CD4-positive, alpha-beta T cell treated with Interferon gamma for 1 hour (primary cell): ENCODE measurements around the gene CFAP221.

Experiments used
- DNase-seq: peaks from one replicate; pipeline ENCODE4 v3.0.0-alpha.2; 2020

The CFAP221 gene

DNA sequence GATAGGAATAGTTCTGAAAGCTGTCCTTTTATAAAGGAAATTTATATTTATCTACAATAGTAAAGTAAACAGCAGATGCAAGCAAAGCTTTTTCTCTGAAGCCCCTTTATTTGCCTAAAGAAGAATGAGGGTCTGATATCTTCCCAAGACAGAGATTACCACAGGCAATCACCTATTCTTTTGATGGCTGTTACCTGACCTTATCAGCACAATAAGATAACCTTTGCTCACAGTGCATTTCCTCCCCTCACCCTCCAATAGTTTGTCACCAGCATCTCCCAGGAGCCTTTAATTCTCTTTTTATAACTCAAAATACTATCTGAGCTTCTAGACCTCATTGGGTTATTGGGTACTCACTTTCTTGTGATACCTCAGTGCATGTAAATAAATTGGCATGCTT, 6.5 kb upstream of the CFAP221 start:
- no peak for DNase-seq

DNA sequence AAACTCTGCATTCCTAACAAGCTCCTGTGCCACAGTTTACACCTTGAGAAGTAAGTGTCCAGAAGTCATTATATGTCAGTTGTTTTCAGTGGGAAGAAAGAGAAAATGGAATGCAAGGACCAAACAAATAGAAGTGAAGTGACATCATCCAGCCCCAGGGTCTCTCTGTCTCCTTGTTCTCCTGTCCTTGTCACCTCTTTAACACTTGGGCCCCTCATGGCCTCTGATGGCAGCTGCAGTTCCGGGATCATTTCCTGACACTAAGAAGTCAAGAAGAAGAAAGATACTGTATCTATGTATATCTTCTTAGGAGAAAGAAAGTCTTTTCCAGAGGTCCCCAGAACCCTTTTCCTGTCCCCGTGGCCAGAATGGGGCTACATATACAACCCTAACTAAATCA, 2.8 kb upstream of the CFAP221 start:
- no peak for DNase-seq

GRCh38 chr2:119544939-119545475, 758 bp downstream of the CFAP221 start:
- no peak for DNase-seq

DNA sequence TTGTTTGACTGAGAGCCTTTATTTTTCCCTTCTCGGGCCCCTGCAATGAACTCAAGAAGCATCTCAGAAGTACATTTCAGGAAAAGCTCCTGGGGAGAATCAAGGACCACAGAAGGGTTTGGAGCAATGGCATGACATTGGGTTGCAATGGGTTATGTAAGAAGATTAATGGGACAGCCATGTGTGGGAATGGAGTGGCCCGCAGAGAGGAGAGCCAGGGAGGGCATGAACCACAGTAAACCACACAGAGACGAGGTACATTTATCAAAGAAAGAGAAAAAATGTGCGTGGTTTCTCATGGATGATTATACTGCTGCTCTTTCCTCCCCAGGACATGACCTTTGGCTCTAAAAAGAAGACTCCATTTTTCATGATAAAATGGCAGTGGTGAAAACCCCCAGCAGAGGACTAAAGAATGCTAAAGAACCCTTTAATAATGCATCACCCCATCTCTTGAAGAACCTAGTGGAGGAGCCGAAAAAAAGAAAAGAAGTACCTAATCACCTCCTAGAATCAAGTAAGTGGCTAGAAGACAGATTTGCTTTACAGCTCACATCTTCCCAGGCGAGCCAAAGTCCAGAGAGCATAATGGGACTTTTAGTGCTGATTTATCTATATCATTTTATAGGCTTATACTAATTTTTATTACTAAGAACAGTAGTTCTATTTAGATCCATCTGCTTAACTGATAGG, 1.7 kb downstream of the CFAP221 start:
- no peak for DNase-seq

DNA sequence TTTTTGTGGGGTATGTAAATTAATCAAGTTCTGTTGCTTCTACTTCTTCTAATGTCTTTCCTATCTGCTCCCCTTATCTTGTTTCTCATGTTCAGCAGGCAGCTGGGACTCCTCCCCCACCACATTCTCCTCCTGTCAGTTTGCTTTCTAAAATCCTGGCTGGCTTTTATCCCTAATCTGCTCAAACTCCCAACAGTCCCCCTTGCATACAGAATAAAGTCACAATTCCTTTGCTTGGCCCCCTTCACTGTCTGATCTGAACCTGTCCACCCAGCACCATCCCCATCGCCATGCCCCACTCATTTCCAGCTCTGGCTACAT, 2.2 kb downstream of the CFAP221 start:
- no peak for DNase-seq

GRCh38 chr2:119548516-119549120, 4.4 kb downstream of the CFAP221 start:
- DNase-seq: no peak

GRCh38 chr2:119549241-119549640, 5.0 kb downstream of the CFAP221 start:
- no peak for DNase-seq

- no peak for DNase-seq
Observed at GRCh38 chr2:119550346-119550745, 6.1 kb downstream of the CFAP221 start.

DNA sequence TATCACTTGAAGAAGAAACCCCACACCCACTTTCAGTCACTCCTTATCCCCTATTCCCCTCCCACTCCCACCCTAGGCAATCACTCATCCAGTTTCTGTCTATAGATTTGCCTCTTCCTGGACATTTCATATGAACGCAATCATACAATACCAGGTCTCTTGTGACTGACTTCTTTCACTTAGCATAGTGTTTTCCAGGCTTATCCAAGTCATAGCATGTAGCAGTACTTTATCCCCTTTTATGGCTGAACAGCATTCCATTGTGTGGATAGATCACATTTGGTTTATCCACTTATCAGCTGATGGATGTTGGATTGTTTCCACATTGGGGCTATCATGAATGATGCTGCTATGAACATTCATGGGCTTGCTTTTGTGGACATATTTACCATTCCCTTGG, 6.6 kb downstream of the CFAP221 start:
- DNase-seq: no peak

GRCh38 chr2:119552902-119553301, 8.7 kb downstream of the CFAP221 start:
- no peak for DNase-seq

GRCh38 chr2:119553687-119554344, 9.6 kb downstream of the CFAP221 start:
- DNase-seq: no peak

GRCh38 chr2:119565481-119565880, 21.2 kb downstream of the CFAP221 start:
- DNase-seq: no peak

GRCh38 chr2:119567292-119567691, 23.0 kb downstream of the CFAP221 start:
- no peak for DNase-seq

DNA sequence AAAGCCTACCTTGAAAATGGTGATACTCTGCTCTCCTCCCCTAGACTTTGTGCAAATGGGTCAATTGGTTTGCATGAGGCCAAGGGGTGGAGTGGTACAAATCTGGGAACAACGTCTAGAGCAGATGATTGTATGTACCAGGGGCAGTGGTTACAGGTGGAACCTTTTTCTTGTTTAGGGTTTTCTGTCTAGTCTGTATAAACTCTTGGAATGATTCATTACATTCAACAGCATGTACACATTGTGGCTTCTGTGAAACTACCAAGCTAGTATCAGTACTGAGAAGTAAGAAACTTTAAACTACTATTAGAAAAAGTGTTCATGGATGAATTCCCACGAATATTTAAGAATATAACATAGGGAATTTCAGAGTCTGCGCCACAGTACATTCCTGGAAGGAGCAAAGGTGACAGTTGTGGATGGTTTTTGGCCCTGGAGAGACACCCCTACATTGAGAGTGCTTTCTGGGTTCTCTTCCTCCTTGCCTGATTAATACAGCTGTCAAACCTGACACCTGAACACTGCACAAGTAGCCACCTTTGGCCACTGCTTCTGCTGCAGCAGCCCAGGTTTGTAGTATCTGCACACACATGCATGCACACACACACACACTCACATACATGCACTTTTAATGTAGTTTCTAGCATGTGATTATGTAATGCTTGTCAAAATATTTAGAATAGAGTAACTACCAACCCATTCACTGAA, 30.0 kb downstream of the CFAP221 start:
- DNase-seq: no peak

GRCh38 chr2:119574864-119575263, 30.6 kb downstream of the CFAP221 start:
- no peak for DNase-seq

- no peak for DNase-seq
Observed at GRCh38 chr2:119575439-119575838, 31.2 kb downstream of the CFAP221 start.

GRCh38 chr2:119579424-119580295, 35.4 kb downstream of the CFAP221 start:
- DNase-seq: no peak

- DNase-seq: no peak
Observed at GRCh38 chr2:119580550-119581072, 36.4 kb downstream of the CFAP221 start.

- DNase-seq: no peak
Observed at GRCh38 chr2:119583291-119583690, 39.0 kb downstream of the CFAP221 start.

- no peak for DNase-seq
Observed at GRCh38 chr2:119584469-119584868, 40.2 kb downstream of the CFAP221 start.

DNA sequence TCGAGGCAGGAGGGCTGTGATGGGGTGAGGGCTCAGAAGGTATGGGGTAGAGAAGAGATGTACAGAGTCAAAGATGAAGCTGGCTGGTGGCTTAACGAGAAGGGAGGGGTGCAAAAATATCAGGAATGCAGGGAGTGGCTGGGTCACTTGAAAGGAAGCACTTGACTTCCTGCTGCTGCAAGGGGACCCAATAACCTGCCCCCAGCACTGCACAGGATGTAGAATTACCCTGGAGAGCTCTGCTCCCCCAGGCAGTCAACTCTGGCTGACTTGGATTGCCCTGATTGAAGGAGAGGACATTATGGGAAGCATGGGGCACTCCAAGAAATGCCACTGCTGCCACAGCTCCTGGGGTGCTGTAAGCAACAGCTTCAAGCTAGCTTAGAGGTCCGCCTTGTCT, 41.8 kb downstream of the CFAP221 start:
- DNase-seq: no peak

DNA sequence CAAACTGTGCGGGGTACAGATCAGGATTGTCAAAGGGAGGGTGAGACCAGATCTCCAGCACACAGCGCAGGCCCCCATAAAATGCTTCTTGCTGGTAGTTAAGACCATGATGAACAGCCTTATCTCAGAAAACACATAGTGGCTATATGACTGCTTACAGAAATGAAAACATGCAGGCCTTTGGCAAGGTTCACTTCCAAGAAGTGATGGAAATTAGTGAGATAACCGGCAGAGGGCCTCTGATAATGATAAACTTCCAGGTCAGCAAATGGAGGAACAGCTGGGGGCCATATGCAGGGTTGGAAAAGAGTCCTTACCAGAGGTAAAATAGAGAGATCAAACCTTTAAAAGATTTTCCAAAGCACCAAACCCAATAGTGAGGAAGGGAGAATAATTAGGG, 46.6 kb downstream of the CFAP221 start:
- no peak for DNase-seq
